ENCODE data around the gene PET100. TPM values are rescaled to one million over a fixed set of nuclear protein-coding genes. Genes with fewer than 3 reads are reported as not detected.

Gene PET100
- total and polyA plus RNA-seq, 7 donors, result 49.6 to 112 (median 93.1) TPM

DNA sequence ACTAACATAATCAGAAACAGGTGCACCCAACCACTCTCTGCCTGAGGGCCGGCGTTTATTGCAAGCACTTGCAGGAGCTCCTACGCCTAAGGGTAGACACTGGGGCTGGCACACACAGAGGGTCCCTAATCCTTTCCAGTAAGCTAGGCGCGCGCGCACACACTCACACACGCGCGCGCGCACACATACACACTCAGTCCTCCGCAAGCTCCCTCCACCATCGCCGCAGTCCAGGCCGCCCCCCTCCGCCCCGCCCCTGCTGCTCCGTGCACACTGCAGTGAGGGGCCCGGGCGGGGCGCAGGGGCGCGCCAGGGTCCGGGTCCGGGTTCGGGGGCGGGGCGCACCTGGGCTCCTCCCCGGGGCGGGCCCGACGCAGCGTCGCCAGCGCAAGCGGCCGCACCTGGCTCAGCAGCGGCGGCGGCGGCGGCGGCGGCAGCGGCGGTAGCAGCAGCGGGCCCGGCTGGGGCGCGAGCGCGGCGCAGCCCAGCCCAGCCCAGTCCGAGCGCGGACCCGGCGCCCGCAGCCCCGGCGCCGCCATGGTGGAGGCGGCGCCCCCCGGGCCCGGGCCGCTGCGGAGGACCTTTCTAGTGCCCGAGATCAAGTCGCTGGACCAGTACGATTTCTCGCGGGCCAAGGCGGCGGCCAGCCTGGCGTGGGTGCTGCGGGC is 34.0 kb upstream of the PET100 start, which contains the start of gene CAMSAP3:
TSS of gene CAMSAP3 (plus strand) at position 398 of the 668 bp plus-strand sequence. CDS start at position 538, 140 bp downstream.
- Histone ChIP-seq H3K27ac (no peak within 1 kb of the TSS), H3K4me3 (peak within 1 kb of the TSS; percentile 36), H3K9me3 (no peaks in the 10 kb centered on the region), H3K4me1 (no peaks in the 10 kb centered on the region), H3K36me3 (ENCODE audit: insufficient read depth in 1 of 2, low read depth in 1 of 2) (no peaks in the 10 kb centered on the region), H3K27me3 (ENCODE audit: insufficient read depth in 3 of 3, low read length in 2 of 3) (peaks cover 0 to 67% (median 10%) of the 10 kb centered on the region in 3 donors)
- ATAC-seq (no peak), DNase-seq (no peak)
- TF ChIP-seq, protein P1, sequence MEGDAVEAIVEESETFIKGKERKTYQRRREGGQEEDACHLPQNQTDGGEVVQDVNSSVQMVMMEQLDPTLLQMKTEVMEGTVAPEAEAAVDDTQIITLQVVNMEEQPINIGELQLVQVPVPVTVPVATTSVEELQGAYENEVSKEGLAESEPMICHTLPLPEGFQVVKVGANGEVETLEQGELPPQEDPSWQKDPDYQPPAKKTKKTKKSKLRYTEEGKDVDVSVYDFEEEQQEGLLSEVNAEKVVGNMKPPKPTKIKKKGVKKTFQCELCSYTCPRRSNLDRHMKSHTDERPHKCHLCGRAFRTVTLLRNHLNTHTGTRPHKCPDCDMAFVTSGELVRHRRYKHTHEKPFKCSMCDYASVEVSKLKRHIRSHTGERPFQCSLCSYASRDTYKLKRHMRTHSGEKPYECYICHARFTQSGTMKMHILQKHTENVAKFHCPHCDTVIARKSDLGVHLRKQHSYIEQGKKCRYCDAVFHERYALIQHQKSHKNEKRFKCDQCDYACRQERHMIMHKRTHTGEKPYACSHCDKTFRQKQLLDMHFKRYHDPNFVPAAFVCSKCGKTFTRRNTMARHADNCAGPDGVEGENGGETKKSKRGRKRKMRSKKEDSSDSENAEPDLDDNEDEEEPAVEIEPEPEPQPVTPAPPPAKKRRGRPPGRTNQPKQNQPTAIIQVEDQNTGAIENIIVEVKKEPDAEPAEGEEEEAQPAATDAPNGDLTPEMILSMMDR (IDR thresholded peaks at IDR 0.05), result no peak
- 1% methylated on average over 30 to 75 of the region's 78 CpGs for WGBS, 3 donors
- intact Hi-C loops (cut with DNase I), result no loop called here

DNA sequence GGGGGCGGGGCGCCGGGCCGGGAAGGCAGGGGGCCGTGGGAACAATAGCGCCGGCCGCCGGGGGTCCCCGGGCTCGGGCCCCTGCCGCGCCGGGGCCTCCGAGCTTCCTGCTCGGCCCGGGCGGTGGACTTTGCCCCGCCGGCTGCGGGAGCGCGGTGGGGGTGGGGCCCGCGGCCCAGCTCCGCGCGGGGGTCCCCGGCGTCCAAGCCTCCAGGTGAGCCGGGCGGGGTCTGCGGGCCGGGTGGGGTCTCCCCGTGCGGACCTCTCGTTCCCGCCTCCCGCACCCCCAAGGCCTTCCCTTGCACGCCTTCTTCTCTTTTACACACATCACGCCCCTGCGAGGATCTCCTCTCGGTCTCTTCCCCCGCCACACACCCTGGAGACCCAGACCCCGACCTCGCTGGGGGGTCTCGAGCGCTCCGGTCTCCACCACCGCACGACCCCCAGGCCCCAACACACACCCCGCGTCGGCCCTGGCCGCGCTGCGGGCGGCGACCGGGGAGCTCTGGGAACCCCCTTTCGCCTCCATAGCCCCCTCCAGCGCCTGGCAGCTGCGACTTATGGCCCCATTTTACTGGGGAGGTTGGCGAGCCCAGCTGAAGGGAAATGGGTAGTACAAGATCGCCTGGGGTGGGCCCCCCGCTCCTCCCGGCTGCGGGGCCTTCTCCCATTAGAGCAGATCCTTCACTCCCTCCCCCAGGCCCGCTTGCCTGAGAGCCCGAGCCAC is 33.2 kb upstream of the PET100 start:
- Histone ChIP-seq H3K36me3 (ENCODE audit: insufficient read depth in 1 of 2, low read depth in 1 of 2) (no peaks in the 10 kb centered on the region), H3K27me3 (ENCODE audit: insufficient read depth in 3 of 3, low read length in 2 of 3) (peaks cover 0 to 65% (median 10%) of the 10 kb centered on the region in 3 donors), H3K4me1 (no peaks in the 10 kb centered on the region), H3K9me3 (no peaks in the 10 kb centered on the region), H3K27ac (no peak overlapping the region), H3K4me3 (peak overlapping the region; percentile 22)
- 1 to 2% (median 2%) methylated on average over 42 to 70 of the region's 70 CpGs for WGBS, 3 donors
- TF ChIP-seq, protein P1 (IDR thresholded peaks at IDR 0.05), result no peak
- intact Hi-C loops (cut with DNase I), result no loop called here
- DNase-seq (no peak), ATAC-seq (no peak)

DNA sequence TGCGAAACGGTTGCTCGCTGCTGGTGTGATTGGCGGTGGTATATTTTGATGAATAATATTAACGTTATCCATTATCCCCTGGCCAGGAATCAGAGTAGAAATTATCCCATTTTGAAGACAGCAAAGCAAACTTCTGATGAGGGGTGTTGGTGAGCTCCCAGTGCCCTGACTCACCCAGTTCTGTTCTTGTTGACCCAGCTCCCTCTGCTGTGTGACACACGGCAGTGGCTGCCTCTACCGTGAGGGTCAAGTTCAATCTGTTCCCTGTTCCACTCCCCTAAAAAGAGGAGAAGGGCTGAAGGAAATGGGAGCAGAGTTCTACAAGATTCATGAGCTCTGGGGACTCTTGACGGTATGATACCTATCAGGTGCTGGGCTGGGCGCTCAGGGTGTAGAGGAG is 31.9 kb upstream of the PET100 start:
- TF ChIP-seq, protein P1 (IDR thresholded peaks at IDR 0.05), result no peak
- peaks cover 0 to 60% (median 10%) of the 10 kb centered on the region in 3 donors for H3K27me3 ChIP-seq (ENCODE audit: insufficient read depth in 3 of 3, low read length in 2 of 3)
- H3K9me3 ChIP-seq, result no peaks in the 10 kb centered on the region
- intact Hi-C loops (cut with DNase I), result no loop called here
- no peak overlapping the region for H3K4me3 ChIP-seq
- H3K4me1 ChIP-seq, result no peaks in the 10 kb centered on the region
- no peak overlapping the region for H3K27ac ChIP-seq
- ATAC-seq, result no peak
- H3K36me3 ChIP-seq (ENCODE audit: insufficient read depth in 1 of 2, low read depth in 1 of 2), result no peaks in the 10 kb centered on the region
- WGBS, 3 donors, result 61 to 67% (median 62%) methylated on average over 9 of the region's 9 CpGs
- no peak for DNase-seq

DNA sequence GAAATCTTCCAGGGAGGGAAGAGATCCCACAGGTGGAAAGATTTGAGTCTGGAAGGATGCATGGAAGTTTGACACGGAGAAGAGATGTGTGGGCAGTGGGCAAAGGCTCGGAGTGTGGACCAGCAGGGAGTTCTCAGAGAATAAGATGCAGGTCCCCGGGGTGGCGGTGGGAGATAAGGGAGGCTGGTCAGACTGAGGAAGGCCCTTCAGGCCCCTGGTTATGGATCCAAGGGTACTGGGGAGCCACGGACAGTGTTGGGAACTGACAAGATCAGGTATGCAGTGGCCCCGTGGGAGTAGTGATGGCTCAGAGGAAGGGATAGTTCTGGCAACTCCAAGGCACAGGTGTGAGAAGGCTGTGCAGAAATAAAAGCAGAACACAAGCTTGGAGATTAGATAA is 31.4 kb upstream of the PET100 start:
- ATAC-seq (no peak), DNase-seq (no peak)
- Histone ChIP-seq H3K36me3 (ENCODE audit: insufficient read depth in 1 of 2, low read depth in 1 of 2) (no peaks in the 10 kb centered on the region), H3K9me3 (no peaks in the 10 kb centered on the region), H3K4me1 (no peaks in the 10 kb centered on the region), H3K4me3 (no peak overlapping the region), H3K27ac (no peak overlapping the region), H3K27me3 (ENCODE audit: insufficient read depth in 3 of 3, low read length in 2 of 3) (peaks cover 0 to 60% (median 10%) of the 10 kb centered on the region in 3 donors)
- intact Hi-C loops (cut with DNase I), result no loop called here
- WGBS, 3 donors, result 67 to 76% (median 73%) methylated on average over 6 of the region's 6 CpGs
- TF ChIP-seq, protein P1 (IDR thresholded peaks at IDR 0.05), result no peak
